ENCODE measurements around the gene ATP6V0A1. TPM values are rescaled to one million over a fixed set of nuclear protein-coding genes. Genes with fewer than 3 reads are reported as not detected.

The ATP6V0A1 gene
- total RNA-seq, 4 donors from 2014 or later = 91.8 to 313 (median 115) TPM

- no peak for DNase-seq
- WGBS, 2 donors (ENCODE audit: low coverage in 1 of 2) = 33 to 87% methylated on average over 1 to 15 of the region's 15 CpGs
- TF ChIP-seq EP300 (IDR thresholded peaks at IDR 0.05; ENCODE audit: low read depth) = no peak
- TF ChIP-seq POLR2A (IDR thresholded peaks at IDR 0.05) = no peak
- TF ChIP-seq POLR2AphosphoS5 (IDR thresholded peaks at IDR 0.05) = no peak
- TF ChIP-seq CTCF (IDR thresholded peaks at IDR 0.05) = no peak
- H3K9me3 ChIP-seq = no peaks in the 10 kb centered on the region
- H3K27me3 ChIP-seq = no peaks in the 10 kb centered on the region
- H3K4me3 ChIP-seq = no peak overlapping the region
- in situ Hi-C loops (cut with MboI; ENCODE audit: low pct_ligation_motif_present in 1 of 4, low pct_unique_long_range_greater_than_20kb in 1 of 4, low sequenced_read_pairs in 3 of 4) = no loop called here
- no peak overlapping the region for H3K27ac ChIP-seq
- peaks cover 18 to 50% (median 46%) of the 10 kb centered on the region in 4 donors for H3K4me1 ChIP-seq
- intact Hi-C loops (cut with DNase I; ENCODE audit: low total_unique reads) = no loop called here
- H3K36me3 ChIP-seq = peaks cover 0 to 19% (median 12%) of the 10 kb centered on the region in 4 donors
Measured at GRCh38 chr17:42564815-42565522, 106.3 kb downstream of the ATP6V0A1 start.

- Histone ChIP-seq H3K36me3 (peaks cover 0 to 26% (median 15%) of the 10 kb centered on the region in 4 donors), H3K27me3 (no peaks in the 10 kb centered on the region), H3K9me3 (no peaks in the 10 kb centered on the region), H3K4me3 (no peak overlapping the region), H3K4me1 (peaks cover 18 to 49% (median 45%) of the 10 kb centered on the region in 4 donors), H3K27ac (peak overlapping the region; percentile 87 to 96 (median 94))
- in situ Hi-C loops (cut with MboI; ENCODE audit: low pct_ligation_motif_present in 1 of 4, low pct_unique_long_range_greater_than_20kb in 1 of 4, low sequenced_read_pairs in 3 of 4) (no loop called here), intact Hi-C loops (cut with DNase I; ENCODE audit: low total_unique reads) (no loop called here)
- TF ChIP-seq POLR2AphosphoS5 (IDR thresholded peaks at IDR 0.05) (no peak), POLR2A (IDR thresholded peaks at IDR 0.05) (no peak), CTCF (IDR thresholded peaks at IDR 0.05) (no peak), EP300 (IDR thresholded peaks at IDR 0.05; ENCODE audit: low read depth) (no peak)
- WGBS, 2 donors (ENCODE audit: low coverage in 1 of 2) = 60 to 91% methylated on average over 1 to 16 of the region's 16 CpGs
- DNase-seq = no peak
Measured at GRCh38 chr17:42565523-42566214, 107.0 kb downstream of the ATP6V0A1 start.

GRCh38 chr17:42566215-42566882, 107.7 kb downstream of the ATP6V0A1 start:
- intact Hi-C loops (cut with DNase I; ENCODE audit: low total_unique reads) (no loop called here), in situ Hi-C loops (cut with MboI; ENCODE audit: low pct_ligation_motif_present in 1 of 4, low pct_unique_long_range_greater_than_20kb in 1 of 4, low sequenced_read_pairs in 3 of 4) (no loop called here)
- no peaks in the 10 kb centered on the region for H3K27me3 ChIP-seq
- 63 to 100% methylated on average over 1 to 28 of the region's 28 CpGs for WGBS, 2 donors (ENCODE audit: low coverage in 1 of 2)
- peaks cover 18 to 46% (median 42%) of the 10 kb centered on the region in 4 donors for H3K4me1 ChIP-seq
- DNase-seq = peak; percentile 34
- no peaks in the 10 kb centered on the region for H3K9me3 ChIP-seq
- no peak for TF ChIP-seq POLR2A (IDR thresholded peaks at IDR 0.05)
- peak overlapping the region; percentile 1 to 80 (median 72) for H3K4me3 ChIP-seq
- peak overlapping the region; percentile 87 to 96 (median 94) for H3K27ac ChIP-seq
- peaks cover 0 to 32% (median 17%) of the 10 kb centered on the region in 4 donors for H3K36me3 ChIP-seq

- intact Hi-C loops (cut with DNase I; ENCODE audit: low total_unique reads) = no loop called here
- peaks cover 16 to 41% (median 39%) of the 10 kb centered on the region in 4 donors for H3K4me1 ChIP-seq
- peaks cover 0 to 39% (median 20%) of the 10 kb centered on the region in 4 donors for H3K36me3 ChIP-seq
- peak; percentile 96 for DNase-seq
- in situ Hi-C loops (cut with MboI; ENCODE audit: low pct_ligation_motif_present in 1 of 4, low pct_unique_long_range_greater_than_20kb in 1 of 4, low sequenced_read_pairs in 3 of 4) = no loop called here
- H3K27ac ChIP-seq = peak within 1 kb of the TSS; percentile 87 to 96 (median 94)
- peak within 1 kb of the TSS; percentile 65 to 80 (median 78) for H3K4me3 ChIP-seq
- no peaks in the 10 kb centered on the region for H3K27me3 ChIP-seq
- 1% methylated on average over 55 of the region's 72 CpGs; no CpG with 5 or more reads in 1 of the 2 donors for WGBS, 2 donors (ENCODE audit: low coverage in 1 of 2)
- TF ChIP-seq CTCF (IDR thresholded peaks at IDR 0.05) = peak in 1 of 5 experiments; percentile 9
- no peak for TF ChIP-seq EP300 (IDR thresholded peaks at IDR 0.05; ENCODE audit: low read depth)
- peak; percentile 29 for TF ChIP-seq POLR2A (IDR thresholded peaks at IDR 0.05)
- TF ChIP-seq POLR2AphosphoS5 (IDR thresholded peaks at IDR 0.05) = peak; percentile 85 to 93 (median 88)
- no peaks in the 10 kb centered on the region for H3K9me3 ChIP-seq
Measured at GRCh38 chr17:42566883-42567573, 108.3 kb downstream of the ATP6V0A1 start, which contains the start of gene MLX. MLX (plus strand) TSS chr17:42567100; CDS start chr17:42567125, 25 bp downstream.
